HG03280 (cell line): ENCODE results near the gene POGLUT3.

Experiments
- ATAC-seq: cut with Tn5 transposase; IDR thresholded peaks from one replicate; pipeline ENCODE4 v1.9.1; 2021; ENCODE audit warnings: mild to moderate bottlenecking, moderate library complexity; ENCODE audit not compliant: unreplicated experiment

Gene POGLUT3

DNA sequence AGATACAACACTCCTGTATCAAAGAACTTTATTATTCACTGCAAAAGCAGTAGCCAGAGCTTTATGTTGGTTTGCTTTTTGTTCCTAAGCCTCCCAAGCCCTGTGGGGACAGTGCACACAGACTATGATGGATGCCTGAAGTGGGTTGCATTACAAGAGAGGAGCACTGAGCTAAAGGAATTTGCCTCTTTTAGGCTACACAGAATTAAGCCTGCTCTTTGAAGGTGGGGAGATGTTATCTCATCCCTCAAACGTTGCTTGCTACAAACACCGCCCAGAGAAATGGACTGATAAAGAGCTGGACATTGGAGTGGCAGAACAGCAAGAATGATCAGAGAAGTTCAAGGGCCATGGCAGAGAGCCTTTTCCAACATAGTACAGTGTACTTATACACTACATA, 2.5 kb upstream of the POGLUT3 start:
- no peak for ATAC-seq

DNA sequence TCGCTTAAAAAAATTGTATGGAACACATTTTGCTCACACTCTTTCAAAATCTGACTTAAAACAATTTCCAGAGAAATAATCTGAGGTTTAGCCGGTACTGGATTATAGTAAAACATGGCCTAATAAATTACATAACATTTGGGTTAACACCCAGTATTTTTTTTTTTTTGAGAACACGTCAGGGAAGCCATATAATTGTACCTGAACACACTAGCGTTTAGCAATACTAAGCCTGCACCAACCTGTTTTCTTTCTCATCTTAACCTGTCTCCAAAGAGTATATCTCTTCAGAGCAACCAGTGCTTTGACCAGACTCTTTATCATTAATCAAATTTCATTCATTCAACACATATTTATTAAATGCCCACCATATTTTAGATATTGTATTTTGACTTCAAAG, 2.0 kb upstream of the POGLUT3 start:
- ATAC-seq: no peak

DNA sequence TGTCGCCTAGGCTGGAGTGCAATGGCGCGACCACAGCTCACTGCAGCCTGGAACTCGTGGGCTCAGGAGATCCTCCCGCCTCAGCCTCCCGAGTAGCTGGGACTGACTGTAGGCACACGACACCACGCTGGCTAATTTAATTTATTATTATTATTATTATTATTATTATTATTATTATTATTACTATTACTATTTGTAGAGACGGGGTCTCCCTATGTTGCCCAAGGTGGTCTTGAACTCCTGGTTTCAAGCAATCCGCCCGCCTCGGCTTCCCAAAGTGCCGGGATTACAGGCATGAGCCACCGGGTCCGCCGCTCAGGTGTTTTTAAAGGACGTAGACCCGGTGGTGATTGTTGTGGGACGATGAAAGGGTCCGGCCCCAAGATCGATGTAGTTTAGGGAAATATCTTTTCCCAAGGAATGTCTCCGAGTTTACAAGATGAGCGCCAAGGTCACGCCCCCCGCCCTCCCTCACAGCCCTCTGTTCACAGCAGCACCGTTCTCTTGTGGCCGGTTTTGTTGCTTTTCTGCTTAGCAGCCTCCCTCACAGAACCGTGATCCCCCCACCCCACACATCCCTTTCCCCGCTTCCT, 728 bp upstream of the POGLUT3 start:
- ATAC-seq: no peak

DNA sequence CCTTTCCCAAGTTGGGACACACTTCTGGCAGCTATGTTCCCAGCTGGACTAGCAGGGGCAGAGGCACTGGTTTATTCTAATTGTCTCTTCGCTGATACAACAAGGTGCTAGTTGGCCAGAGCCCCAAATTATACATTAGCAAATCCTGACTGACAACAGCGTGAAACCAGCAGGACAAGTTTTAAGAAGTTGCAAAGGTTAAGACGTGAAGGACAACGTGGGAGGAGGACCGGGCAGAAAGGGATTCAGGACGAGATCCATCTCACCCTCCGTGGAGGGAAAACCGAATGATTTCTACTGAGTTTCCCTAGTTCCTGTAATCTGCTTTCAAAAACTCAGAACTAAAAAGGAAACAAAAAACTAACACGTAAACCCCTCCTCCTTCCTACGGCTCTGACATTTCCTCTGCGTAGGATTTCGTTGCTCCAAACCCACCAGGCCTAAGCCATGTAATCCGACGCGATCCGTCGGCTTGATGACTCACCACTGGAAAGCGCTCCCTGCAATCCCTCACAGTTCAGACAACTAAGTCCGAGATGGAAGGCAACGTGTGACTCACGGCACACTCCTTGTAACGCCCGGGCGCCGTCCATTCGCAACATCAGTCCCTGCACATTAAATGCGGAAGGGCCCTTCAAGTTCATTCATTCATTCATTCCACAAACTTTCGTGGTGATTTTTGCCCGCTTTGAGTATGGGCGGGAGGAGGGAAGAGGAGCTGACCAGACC, 703 bp downstream of the POGLUT3 start:
- ATAC-seq: peak; percentile 56

DNA sequence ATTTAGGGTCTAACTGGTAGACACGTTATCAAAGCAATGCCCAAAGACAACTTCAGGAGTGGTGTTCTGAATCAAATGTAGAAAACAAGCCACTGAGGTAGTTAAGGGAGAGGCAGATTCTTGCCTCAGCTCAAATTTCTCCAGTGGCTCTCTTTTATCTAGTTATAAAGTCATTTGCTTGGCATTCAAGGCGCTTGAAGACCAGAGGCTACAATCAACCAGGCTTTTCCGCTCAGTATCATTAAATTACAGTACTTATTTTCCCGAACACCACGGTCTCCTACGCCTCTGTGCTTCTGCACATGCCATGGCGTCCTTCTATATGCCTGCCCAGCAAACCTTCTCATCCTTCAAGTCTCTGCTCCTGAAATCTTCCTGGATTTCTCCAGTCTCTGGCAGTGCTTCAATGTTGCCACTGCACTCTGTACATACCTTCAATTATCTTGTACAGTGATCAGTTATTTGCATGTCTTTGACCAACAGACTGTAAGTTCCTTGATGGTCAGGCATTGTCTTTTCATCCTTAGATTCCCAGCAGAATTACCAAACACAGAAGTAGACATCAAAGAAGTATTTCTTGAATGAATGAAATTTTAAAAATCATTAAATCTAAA, 1.4 kb downstream of the POGLUT3 start:
- no peak for ATAC-seq

DNA sequence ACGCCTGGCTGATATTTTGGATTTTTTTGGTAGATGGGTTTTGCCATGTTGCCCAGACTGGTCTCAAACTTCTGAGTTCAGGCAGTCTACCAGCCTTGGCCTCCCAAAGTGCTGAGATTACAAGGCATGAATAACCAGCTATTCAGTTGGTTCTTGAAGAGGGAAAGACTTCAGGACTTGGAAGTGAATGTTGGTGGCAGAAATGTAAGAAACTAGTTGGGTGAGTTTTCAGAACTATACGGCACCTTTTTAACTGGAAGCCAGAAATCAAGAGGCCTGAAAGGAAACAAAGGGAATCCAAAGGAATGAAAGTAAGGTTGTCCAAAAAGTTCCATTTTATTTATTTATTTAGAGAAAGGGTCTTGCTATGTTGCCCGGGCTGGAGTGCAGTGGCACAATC, 2.9 kb downstream of the POGLUT3 start:
- ATAC-seq: no peak

DNA sequence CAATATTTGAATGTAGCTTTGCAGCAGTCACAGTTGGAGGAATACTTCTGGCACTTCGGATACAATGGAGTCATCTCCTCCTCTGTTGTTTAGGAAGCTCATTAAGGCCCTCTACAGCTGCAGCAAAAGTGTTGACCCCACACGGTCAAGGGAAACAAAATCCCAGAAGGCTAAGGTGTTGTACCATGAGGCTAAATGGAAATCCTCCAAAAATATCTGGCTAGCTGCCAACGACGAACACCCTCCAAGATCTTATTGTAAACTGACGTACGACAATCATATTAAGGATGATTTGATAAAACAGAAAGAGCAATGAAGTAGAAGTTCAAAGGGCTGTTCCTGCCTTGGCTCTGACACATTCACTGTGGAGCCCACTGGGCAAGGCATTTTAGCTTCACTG, 4.0 kb downstream of the POGLUT3 start:
- ATAC-seq: no peak

DNA sequence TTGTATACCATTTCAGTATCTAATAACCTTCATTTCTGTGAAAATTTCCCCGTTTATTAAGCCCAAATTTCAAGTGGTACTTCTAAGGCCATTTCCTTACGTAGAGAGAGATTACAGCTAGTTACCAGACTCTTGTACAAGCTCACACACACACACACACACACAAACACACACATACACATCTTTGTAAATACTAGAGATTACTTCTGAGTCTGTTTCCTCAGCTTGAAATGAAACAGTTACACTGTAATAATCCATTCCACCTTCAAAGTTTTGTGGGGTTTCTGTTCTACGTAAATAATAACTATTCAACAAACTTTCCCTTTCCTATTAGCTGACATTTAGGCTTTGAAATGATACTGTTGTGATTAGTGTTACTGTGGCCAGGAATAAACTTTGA, 6.2 kb downstream of the POGLUT3 start:
- ATAC-seq: no peak

DNA sequence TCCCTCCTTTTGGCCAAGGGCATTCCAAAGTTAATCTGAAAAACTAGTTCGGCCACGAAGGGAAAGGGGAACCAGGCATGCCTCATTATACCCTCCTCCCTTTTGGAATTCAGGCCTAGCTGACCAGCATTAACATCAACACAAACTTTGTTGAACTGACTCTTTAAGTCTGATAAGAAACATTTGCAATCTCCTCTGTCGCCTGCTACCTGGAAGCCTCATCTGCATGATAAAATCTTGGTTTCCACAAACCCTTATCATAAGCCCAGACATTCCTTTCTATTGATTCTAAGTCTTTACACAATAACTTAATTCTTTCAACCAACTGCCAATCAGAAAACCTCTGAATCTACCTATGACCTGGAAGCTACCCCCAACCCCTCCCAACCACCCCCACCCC, 11.4 kb downstream of the POGLUT3 start:
- no peak for ATAC-seq

DNA sequence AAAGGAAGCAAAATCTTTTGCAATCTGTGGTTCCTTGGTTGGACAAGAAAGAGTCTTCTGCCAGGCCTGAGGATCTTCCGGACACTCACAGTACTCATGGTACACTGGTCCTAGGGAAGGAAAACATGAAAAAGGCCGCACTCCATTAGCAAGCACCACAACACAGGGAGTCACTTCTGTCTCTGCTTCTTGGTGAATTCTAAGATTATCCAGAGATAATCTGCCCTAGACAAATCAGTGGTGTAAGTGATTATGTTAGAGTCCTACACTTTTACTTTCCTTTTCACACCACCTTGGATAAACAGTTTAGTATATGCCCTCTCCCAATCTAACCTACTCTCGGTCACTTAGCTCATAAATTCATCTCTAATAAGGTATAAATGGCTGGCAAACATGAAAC, 11.9 kb downstream of the POGLUT3 start:
- no peak for ATAC-seq

DNA sequence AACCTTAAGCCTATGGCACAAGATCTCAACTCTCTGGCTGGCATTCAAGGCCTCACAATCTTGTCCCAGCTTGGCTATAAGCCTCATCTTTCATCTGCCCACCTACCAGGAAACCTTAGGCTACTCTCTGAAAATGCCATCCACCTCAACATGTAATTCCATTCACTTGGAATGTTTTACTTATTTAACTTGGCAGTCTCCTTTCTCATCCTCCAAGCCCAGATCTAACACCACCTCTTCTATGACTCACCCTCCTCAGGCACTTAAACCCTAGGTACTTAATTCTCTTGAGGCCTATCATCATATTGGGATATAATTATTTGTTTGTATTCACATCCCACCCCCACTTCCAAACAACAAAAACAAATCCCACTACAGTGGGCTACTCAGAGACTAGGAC, 15.0 kb downstream of the POGLUT3 start:
- no peak for ATAC-seq

DNA sequence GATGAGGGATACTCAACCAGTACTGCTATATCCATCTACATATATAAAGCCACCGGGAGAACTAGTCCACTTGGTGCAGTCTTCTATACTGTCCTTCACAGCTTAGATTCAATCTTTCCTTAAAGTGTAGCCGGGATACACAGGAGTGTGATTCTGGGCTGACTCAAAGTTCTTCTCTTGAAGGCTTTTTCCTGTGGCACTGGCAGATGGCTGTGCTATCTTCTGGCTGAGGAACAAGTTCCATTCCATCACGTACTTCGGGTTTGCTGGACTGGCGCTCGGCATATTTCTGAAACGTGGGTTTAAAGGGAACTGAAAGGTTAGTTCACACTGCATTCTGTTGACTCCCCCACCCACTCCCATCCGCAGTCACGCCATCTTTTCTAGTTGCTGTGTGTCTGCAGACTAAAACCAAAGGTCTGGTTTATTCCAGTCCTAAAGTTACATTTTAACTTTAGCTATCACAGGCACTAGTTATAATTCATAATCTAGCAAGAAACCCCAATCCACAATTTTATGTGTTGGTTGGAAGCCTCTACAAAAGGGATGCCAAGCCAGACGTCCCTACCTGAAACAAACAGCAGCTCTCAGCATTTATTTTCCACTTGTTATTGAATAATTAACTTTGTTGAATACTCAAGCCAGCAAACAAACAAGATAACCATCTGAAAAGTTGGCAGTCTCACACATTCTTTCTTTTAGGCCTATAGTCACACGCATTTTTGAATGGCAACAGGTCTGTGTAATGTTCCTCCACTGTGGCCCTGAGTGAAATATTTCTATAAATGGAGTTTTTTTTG, 23.3 kb downstream of the POGLUT3 start:
- ATAC-seq: no peak

DNA sequence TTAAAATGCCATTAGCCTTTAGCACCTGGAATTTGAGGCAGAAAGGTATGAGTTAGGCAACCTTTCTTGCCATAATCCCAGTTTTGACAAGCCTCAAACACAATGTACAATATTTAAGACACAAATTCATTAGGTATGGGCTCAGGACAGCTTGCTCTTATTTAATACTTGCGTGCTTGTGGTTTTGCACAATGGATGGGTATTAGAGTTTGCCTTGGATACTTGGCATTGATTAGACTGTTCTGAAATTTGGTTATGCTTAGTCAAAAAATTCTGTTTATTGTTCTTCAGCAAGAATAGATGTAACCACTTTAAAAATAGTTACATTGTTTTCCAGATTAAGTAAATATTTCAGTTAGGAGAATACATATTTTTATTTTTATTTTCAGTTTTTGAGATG, 25.5 kb downstream of the POGLUT3 start:
- ATAC-seq: no peak

DNA sequence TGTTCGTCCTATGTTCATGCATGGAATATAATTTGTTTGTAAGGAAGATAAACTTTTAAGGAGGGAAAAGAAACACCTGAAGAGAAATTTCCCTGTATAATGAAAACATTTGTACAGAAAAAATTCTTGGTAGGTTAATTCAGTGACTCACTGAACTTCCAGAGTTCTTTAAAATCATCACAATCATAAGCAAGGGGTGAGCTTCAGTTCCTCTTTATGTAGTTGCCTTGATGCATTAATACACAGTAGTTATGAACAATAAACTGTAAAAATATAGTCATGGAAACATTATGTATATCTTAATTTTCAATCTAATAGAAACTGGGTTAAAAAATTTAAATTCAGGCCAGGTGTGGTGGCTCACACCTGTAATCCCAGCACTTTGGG, 29.7 kb downstream of the POGLUT3 start:
- no peak for ATAC-seq

DNA sequence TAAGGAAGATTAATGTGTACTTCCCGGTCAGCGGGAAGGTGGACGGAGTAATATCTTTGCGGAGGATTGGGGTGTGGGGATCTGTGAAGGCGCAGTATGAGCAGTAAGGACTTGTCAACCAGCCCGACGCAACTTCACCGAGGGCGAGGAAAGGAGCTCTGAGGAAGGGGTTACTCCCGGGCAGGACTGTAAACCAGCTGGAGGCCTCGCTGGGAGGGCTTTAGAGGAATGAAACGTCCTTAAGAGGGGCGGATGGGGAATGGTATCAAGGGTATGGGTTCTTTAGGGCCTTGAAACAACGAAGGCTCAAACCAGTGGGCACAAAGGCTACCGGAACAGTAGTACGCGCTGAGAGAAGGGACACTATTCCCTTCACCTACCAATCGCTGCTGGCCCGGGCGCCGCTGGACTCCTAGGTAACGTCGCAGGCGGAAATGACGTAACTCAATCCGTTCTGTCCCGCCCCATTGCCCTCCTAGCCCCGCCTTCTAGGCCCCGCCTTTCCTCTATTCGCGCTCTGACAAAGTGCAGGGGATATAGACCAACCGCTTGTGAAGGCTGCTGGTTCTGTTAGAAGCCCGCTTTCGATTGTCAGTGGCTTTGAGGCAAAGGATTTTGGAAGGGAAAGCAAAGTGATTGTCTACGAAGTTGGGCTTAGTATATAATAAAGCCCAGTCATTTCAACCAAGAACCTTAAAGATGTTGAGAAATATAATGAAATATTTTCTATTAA, 30.9 kb downstream of the POGLUT3 start, which contains the start of gene C11orf65:
C11orf65 (minus strand) TSS at position 439 of the 733 bp plus-strand sequence. CDS start 5,970 bp downstream, outside the sequence.
- ATAC-seq: peak; percentile 99

DNA sequence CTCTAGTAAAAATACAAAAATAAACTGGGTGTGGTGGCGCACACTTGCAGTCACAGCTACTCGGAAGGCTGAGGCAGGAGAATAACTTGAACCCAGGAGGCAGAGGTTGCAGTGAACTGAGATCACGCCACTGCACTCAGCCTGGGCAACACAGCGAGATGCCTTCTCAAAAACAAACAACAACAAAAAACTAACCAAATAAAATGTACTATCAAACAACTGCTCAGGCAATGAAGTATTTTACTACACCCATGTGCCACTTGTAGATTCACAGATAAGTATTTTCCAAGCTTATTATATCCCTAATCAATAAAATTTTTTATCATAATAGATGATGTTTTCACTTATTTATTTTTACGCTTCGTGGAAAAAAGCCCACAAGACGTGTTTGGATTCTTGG, 31.8 kb downstream of the POGLUT3 start:
- ATAC-seq: no peak

DNA sequence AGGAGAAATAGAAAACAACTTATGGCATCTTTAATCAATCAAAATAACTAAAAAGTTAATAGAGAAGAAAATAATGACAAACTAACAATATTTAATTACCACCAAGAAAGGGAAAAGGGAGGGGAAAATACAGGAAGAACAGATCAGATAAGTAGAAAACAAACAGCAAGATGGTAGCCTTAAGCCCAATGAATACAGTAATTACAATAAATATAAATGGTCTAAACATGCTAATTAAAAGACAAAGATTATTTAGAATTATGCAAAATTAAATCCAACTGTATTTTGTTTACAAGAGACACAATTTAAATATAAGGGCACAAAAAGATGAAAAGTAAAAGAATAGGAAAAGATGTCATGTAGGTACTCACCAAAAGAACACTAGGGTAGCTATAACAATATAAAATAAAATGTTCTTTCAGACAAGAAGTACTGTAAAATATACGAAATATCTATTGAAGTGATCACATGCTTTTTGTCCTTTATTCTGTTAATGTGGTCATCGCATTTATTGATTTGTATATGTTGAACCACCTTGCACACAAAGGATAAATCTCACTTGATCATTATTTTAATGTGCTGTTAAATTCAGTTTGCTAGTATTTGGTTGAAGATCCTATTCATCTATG, 44.9 kb downstream of the POGLUT3 start:
- no peak for ATAC-seq
